Measurements from ENCODE around the gene MACROD2. TPM values are rescaled to one million over a fixed set of nuclear protein-coding genes. Genes with fewer than 3 reads are reported as not detected.

MACROD2 gene
- total RNA-seq, 1 donor from 2014 or later = 0.23 TPM

- DNase-seq (ENCODE audit: low read depth) = no peak
- TF ChIP-seq CTCF (conservative IDR thresholded peaks at IDR 0.05; ENCODE audit: low read depth, low read length) = no peak
- H3K4me3 ChIP-seq (ENCODE audit: low read depth, low read length) = no peak overlapping the region
Observed at GRCh38 chr20:14568225-14568624, 572.9 kb downstream of the MACROD2 start.

GRCh38 chr20:14568701-14569100 is 573.4 kb downstream of the MACROD2 start:
- no peak for TF ChIP-seq CTCF (conservative IDR thresholded peaks at IDR 0.05; ENCODE audit: low read depth, low read length)
- H3K4me3 ChIP-seq (ENCODE audit: low read depth, low read length) = no peak overlapping the region
- DNase-seq (ENCODE audit: low read depth) = no peak

GRCh38 chr20:14569641-14570040 is 574.3 kb downstream of the MACROD2 start:
- TF ChIP-seq CTCF (conservative IDR thresholded peaks at IDR 0.05; ENCODE audit: low read depth, low read length) = no peak
- DNase-seq (ENCODE audit: low read depth) = no peak
- no peak overlapping the region for H3K4me3 ChIP-seq (ENCODE audit: low read depth, low read length)

- no peak overlapping the region for H3K4me3 ChIP-seq (ENCODE audit: low read depth, low read length)
- TF ChIP-seq CTCF (conservative IDR thresholded peaks at IDR 0.05; ENCODE audit: low read depth, low read length) = no peak
- DNase-seq (ENCODE audit: low read depth) = no peak
Observed at GRCh38 chr20:14570811-14571210, 575.5 kb downstream of the MACROD2 start.

GRCh38 chr20:14573676-14574075 is 578.4 kb downstream of the MACROD2 start:
- no peak for DNase-seq (ENCODE audit: low read depth)
- H3K4me3 ChIP-seq (ENCODE audit: low read depth, low read length) = no peak overlapping the region
- TF ChIP-seq CTCF (conservative IDR thresholded peaks at IDR 0.05; ENCODE audit: low read depth, low read length) = no peak

- no peak overlapping the region for H3K4me3 ChIP-seq (ENCODE audit: low read depth, low read length)
- no peak for TF ChIP-seq CTCF (conservative IDR thresholded peaks at IDR 0.05; ENCODE audit: low read depth, low read length)
- no peak for DNase-seq (ENCODE audit: low read depth)
Observed at GRCh38 chr20:14576196-14576877, 581.0 kb downstream of the MACROD2 start.

GRCh38 chr20:14580418-14581074 is 585.2 kb downstream of the MACROD2 start:
- no peak for TF ChIP-seq CTCF (conservative IDR thresholded peaks at IDR 0.05; ENCODE audit: low read depth, low read length)
- H3K4me3 ChIP-seq (ENCODE audit: low read depth, low read length) = no peak overlapping the region
- DNase-seq (ENCODE audit: low read depth) = no peak

Measured in epithelial cell of proximal tubule (primary cell).